ENCODE results near the gene RFK.

The RFK gene

DNA sequence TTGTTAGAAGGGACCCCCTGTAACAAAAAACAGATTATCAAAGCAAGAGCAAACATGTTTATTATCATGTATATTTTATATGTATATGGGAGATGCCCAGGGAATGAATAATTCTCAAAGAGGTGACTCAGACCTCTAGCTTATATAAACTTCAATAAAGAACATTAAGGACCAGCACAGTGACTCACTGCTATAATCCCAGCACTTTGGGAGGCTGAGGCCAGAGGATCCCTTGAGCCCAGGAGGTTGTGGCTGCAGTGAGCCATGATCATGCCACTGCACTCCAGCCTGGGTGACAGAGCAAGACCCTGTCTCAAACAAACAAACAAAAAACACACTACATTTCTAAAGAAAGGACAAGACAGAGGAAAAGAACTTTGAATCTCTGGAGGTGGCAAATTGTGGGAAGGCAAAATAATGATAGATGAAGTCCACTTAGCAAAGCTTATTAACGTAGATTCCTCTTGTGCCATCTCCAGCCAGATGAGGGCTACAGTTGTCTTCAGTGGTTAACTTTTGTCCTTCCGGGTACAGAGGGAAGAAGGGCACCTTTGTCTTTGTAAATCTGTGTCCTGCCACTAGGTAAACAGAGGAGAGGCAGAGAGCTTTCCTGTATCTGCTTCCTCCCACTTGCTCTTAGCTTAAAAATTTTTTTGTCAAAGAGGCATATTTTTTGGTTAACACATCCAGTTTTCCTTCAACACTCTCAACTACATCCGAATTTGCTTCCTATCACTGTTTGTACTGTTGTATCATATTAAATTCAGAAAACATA lies 7.5 kb upstream of the RFK start:
- Histone ChIP-seq H3K36me3 (ENCODE audit: control insufficient read depth, insufficient read depth, low read length) (no peaks in the 10 kb centered on the region), H3K27me3 (ENCODE audit: control insufficient read depth, insufficient read depth, low read length) (no peaks in the 10 kb centered on the region), H3K4me3 (ENCODE audit: low read length) (no peak overlapping the region), H3K9ac (ENCODE audit: low read length) (no peak overlapping the region), H3K27ac (ENCODE audit: low read depth, low read length) (no peak overlapping the region), H3K4me1 (ENCODE audit: control insufficient read depth, insufficient read depth, low read length) (no peaks in the 10 kb centered on the region)

DNA sequence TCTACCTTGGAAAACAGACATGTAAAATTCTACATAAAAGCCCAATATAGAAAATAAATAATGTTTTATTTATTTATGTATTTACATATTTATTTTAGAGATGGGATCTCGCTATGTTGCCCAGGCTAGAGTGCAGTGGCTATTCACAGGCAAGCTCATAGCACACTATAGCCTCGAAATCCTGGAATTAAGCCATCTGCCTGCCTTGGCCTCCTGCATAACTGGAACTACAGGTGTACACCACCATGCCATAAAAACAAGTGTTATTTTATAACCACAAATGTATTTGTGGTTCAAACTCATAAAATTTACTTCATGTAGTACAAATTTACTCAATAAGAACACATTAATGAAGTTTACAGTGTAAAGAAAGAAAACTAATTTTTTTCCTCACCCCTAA lies 7.0 kb upstream of the RFK start:
- H3K27ac ChIP-seq (ENCODE audit: low read depth, low read length): no peak overlapping the region
- H3K27me3 ChIP-seq (ENCODE audit: control insufficient read depth, insufficient read depth, low read length): no peaks in the 10 kb centered on the region
- no peak overlapping the region for H3K9ac ChIP-seq (ENCODE audit: low read length)
- H3K36me3 ChIP-seq (ENCODE audit: control insufficient read depth, insufficient read depth, low read length): no peaks in the 10 kb centered on the region
- H3K4me3 ChIP-seq (ENCODE audit: low read length): no peak overlapping the region
- no peaks in the 10 kb centered on the region for H3K4me1 ChIP-seq (ENCODE audit: control insufficient read depth, insufficient read depth, low read length)

DNA sequence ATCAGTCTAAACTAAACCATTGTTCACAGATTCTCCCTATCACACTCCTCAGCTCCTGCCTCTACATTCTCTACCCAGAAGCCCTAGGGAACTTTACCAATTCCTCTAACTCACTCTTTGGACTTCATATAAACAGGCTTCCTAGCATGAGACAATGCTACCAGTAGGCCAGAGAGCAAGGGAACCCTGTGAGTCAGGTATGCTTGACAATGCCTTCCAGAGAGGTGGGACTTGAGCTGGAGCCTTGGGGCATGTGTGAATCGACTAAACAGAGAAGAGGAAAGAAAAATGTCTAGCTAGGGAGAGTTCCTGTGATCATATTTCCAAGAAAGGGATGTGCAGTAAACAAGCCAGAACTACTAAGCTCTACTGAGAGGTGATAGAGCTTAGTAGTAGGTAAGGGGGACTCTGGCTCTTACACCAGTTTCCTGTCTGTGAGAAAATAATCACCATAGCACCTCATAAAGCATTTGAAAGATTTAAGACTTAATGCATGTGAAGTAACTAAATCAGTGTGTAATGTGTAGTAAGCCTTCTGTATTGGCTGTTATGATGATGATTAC lies 6.4 kb upstream of the RFK start:
- Histone ChIP-seq H3K27me3 (ENCODE audit: control insufficient read depth, insufficient read depth, low read length) (no peaks in the 10 kb centered on the region), H3K36me3 (ENCODE audit: control insufficient read depth, insufficient read depth, low read length) (no peaks in the 10 kb centered on the region), H3K4me3 (ENCODE audit: low read length) (no peak overlapping the region), H3K4me1 (ENCODE audit: control insufficient read depth, insufficient read depth, low read length) (no peaks in the 10 kb centered on the region), H3K27ac (ENCODE audit: low read depth, low read length) (no peak overlapping the region), H3K9ac (ENCODE audit: low read length) (no peak overlapping the region)

DNA sequence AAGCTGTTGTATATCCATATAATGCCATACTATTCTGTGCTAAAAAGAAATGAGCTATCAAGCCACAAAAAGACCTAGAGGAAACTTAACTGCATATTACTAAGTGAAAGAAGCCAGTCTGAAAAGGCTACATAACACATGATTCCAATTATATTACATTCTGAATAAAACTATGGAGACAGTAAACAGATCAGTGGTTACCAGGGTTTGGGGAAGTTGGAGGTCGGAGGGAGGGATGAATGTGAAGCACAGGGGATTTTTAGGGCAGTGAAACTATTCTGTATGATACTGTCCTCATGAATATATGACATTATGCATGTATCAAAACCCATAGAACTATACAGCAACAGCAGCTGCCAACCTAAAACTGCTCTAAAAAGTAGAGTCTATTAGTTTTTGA lies 5.6 kb upstream of the RFK start:
- no peak overlapping the region for H3K4me3 ChIP-seq (ENCODE audit: low read length)
- H3K9ac ChIP-seq (ENCODE audit: low read length): no peak overlapping the region
- H3K27me3 ChIP-seq (ENCODE audit: control insufficient read depth, insufficient read depth, low read length): no peaks in the 10 kb centered on the region
- no peak overlapping the region for H3K27ac ChIP-seq (ENCODE audit: low read depth, low read length)
- peaks cover 4% of the 10 kb centered on the region for H3K4me1 ChIP-seq (ENCODE audit: control insufficient read depth, insufficient read depth, low read length)
- no peaks in the 10 kb centered on the region for H3K36me3 ChIP-seq (ENCODE audit: control insufficient read depth, insufficient read depth, low read length)

DNA sequence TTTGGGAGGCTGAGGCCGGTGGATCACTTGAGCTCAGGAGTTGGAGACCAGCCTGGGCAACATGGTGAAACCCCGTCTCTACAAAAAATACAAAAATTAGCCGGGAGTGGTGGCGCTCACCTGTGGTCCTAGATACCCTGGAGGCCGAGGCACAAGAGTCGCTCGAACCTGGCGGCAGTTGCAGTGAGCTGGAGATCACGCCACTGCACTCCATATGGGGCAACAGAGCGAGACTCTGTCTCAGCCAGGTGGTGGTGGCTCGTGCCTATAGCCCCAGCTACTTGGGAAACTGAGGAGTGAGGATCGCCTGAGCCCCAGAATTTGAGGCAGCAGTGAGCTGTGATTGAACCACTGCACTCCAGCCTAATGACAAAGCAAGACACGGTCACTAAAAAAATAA lies 2.4 kb upstream of the RFK start:
- Histone ChIP-seq H3K4me1 (ENCODE audit: control insufficient read depth, insufficient read depth, low read length) (peaks cover 4% of the 10 kb centered on the region), H3K36me3 (ENCODE audit: control insufficient read depth, insufficient read depth, low read length) (no peaks in the 10 kb centered on the region), H3K9ac (ENCODE audit: low read length) (no peak overlapping the region), H3K4me3 (ENCODE audit: low read length) (no peak overlapping the region), H3K27me3 (ENCODE audit: control insufficient read depth, insufficient read depth, low read length) (no peaks in the 10 kb centered on the region), H3K27ac (ENCODE audit: low read depth, low read length) (no peak overlapping the region)

DNA sequence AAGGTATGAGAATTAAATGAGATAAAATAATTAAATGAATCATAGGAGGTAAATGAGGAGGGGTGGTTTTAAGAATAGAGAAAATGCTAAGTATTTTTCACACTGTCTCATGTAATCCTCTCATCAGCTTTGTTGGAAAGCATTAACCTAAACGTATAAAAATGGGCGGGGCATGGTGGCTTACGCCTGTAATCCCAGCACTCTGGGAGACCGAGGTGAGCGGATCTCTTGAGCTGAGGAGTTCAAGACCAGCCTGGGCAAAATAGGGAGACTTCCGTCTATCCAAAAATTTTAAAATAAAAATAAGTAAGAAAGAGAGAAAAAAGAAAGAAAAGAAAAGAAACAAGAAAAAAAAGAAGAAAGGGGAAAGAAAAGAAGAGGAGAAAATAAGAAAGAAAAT lies 1.9 kb upstream of the RFK start:
- Histone ChIP-seq H3K36me3 (ENCODE audit: control insufficient read depth, insufficient read depth, low read length) (no peaks in the 10 kb centered on the region), H3K27ac (ENCODE audit: low read depth, low read length) (no peak overlapping the region), H3K4me1 (ENCODE audit: control insufficient read depth, insufficient read depth, low read length) (peaks cover 4% of the 10 kb centered on the region), H3K9ac (ENCODE audit: low read length) (no peak overlapping the region), H3K27me3 (ENCODE audit: control insufficient read depth, insufficient read depth, low read length) (no peaks in the 10 kb centered on the region), H3K4me3 (ENCODE audit: low read length) (no peak overlapping the region)

DNA sequence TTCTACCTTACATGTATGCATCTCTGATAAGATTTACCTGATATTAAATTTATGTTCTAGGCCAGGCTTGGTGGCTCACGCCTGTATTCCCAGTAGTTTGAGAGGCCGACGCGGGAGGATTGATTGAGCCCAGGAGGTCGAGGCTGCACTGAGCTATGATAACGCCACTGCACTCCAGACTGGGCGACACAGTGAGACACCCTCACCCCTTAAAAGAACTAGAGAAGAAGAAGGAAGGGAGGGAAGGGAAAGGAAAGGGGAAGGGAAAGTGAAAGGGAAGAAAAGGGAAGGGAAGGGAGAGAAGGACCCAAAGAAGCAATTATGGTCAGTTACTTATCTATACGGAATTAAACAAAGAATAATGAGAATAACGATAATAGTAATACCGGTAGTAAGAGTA lies 1.2 kb upstream of the RFK start:
- no peaks in the 10 kb centered on the region for H3K27me3 ChIP-seq (ENCODE audit: control insufficient read depth, insufficient read depth, low read length)
- H3K27ac ChIP-seq (ENCODE audit: low read depth, low read length): peak overlapping the region; percentile 65
- H3K4me1 ChIP-seq (ENCODE audit: control insufficient read depth, insufficient read depth, low read length): peaks cover 4% of the 10 kb centered on the region
- no peaks in the 10 kb centered on the region for H3K36me3 ChIP-seq (ENCODE audit: control insufficient read depth, insufficient read depth, low read length)
- peak overlapping the region; percentile 24 for H3K9ac ChIP-seq (ENCODE audit: low read length)
- H3K4me3 ChIP-seq (ENCODE audit: low read length): peak overlapping the region; percentile 94

DNA sequence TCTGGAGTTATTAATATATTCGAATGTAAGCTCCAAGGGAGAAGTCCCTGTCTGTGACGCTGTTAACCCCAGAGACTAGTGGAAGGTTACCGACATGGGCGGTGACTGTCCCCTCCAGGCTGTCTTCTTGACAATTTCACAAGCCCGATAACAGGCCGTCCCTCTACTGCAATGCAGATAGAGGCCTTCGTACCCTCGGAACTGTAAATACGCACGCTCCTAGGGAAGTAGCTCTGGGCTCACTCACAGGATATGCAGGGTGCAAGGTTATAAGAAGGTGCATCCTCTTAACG lies 680 bp upstream of the RFK start:
- peak overlapping the region; percentile 94 for H3K4me3 ChIP-seq (ENCODE audit: low read length)
- H3K27me3 ChIP-seq (ENCODE audit: control insufficient read depth, insufficient read depth, low read length): no peaks in the 10 kb centered on the region
- peak overlapping the region; percentile 93 for H3K9ac ChIP-seq (ENCODE audit: low read length)
- H3K27ac ChIP-seq (ENCODE audit: low read depth, low read length): peak overlapping the region; percentile 93
- H3K36me3 ChIP-seq (ENCODE audit: control insufficient read depth, insufficient read depth, low read length): no peaks in the 10 kb centered on the region
- peaks cover 4% of the 10 kb centered on the region for H3K4me1 ChIP-seq (ENCODE audit: control insufficient read depth, insufficient read depth, low read length)

DNA sequence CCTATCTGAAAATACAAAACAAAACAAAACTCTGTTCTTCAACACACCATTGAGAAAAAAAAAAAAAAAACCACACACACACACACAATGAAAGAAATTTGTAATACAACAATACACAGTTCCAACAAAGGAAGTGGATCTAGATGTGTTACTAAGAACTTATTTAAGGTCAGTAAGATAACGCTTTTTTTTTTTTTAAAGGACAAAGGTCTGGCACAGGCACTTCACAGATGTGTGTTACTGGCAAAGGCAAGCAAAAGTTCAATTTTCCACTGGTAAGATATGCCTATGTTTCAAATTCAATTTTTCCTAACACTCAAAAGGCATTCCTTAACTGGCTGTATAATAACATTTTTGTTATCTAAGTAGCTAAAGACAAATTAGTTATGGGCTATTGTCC lies 3.6 kb downstream of the RFK start:
- Histone ChIP-seq H3K9ac (ENCODE audit: low read length) (no peak overlapping the region), H3K27me3 (ENCODE audit: control insufficient read depth, insufficient read depth, low read length) (no peaks in the 10 kb centered on the region), H3K4me3 (ENCODE audit: low read length) (no peak overlapping the region), H3K27ac (ENCODE audit: low read depth, low read length) (no peak overlapping the region), H3K36me3 (ENCODE audit: control insufficient read depth, insufficient read depth, low read length) (no peaks in the 10 kb centered on the region), H3K4me1 (ENCODE audit: control insufficient read depth, insufficient read depth, low read length) (peaks cover 4% of the 10 kb centered on the region)

DNA sequence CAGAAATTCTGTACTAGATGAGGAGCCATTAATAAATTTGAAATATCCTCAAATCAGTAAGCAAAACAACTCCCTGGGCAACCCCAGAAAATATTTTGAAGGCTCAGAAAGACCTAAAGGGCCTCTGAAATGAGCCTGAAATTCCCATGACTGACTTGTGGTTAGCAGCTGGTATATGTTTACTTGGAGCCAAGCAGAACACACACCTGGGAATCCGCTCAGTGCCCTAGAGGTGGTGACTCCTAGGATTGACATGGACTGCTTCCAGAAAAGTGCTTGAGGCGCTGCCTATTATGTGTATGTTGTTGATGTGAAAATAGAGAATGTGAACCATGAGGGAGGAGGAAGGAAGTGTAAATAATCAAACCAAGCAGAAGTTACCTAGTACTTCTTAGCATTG lies 14.7 kb downstream of the RFK start:
- Histone ChIP-seq H3K27ac (ENCODE audit: low read depth, low read length) (no peak overlapping the region), H3K9ac (ENCODE audit: low read length) (no peak overlapping the region), H3K4me3 (ENCODE audit: low read length) (no peak overlapping the region), H3K27me3 (ENCODE audit: control insufficient read depth, insufficient read depth, low read length) (no peaks in the 10 kb centered on the region), H3K4me1 (ENCODE audit: control insufficient read depth, insufficient read depth, low read length) (peaks cover 2% of the 10 kb centered on the region), H3K36me3 (ENCODE audit: control insufficient read depth, insufficient read depth, low read length) (no peaks in the 10 kb centered on the region)

DNA sequence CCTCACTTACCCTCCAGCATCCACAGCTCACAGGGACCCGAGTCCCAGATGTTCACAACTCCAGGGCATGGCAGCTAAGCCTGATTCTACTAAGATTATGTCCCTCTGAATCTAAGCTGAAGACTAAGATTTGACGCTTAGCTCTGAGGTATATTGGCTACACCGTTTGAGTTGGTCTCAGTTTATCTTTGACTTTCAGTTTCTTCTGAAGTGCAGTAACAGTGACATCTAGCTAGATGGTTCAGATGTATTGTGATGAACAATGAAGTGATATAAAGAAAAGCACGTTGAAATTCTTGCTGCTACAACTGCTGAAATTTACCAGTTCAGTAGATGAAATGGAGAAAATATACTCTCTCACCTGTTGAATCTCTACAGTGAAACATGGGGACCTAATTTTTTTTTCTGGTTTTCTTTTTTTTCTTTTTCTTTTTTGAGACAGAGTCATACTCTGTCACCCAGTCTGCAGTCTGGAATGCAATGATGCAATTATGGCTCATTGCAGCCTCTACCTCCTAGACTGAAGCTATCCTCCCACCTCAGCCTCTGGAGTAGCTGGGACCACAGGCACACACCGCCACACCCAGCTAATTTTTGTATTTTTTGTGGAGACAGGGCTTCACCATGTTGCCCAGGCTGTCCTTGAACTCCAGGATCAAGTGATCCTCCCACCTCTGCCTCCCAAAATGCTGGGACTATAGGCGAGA lies 15.7 kb downstream of the RFK start:
- Histone ChIP-seq H3K36me3 (ENCODE audit: control insufficient read depth, insufficient read depth, low read length) (no peaks in the 10 kb centered on the region), H3K4me1 (ENCODE audit: control insufficient read depth, insufficient read depth, low read length) (peaks cover 2% of the 10 kb centered on the region), H3K27me3 (ENCODE audit: control insufficient read depth, insufficient read depth, low read length) (no peaks in the 10 kb centered on the region), H3K4me3 (ENCODE audit: low read length) (no peak overlapping the region), H3K9ac (ENCODE audit: low read length) (no peak overlapping the region), H3K27ac (ENCODE audit: low read depth, low read length) (no peak overlapping the region)

DNA sequence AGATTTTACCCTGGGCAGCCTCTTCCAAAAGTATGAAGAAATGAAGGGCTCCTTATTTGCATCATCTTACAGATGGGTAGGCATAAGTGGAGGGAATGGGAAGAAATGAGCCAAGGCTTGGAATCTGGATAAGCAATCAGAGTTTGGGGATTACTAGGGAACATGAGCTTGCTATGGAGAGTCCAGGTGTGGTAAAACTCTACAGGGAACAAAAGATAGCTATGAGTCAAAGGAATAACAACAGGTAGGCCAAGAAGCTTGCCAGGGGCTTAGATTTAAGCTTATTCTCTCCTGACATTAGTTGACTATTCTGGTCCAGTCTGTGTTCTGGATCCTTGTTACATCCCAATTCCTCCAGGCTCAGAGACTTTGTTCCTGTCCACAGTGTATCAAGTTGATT lies 16.4 kb downstream of the RFK start:
- Histone ChIP-seq H3K36me3 (ENCODE audit: control insufficient read depth, insufficient read depth, low read length) (no peaks in the 10 kb centered on the region), H3K4me3 (ENCODE audit: low read length) (no peak overlapping the region), H3K4me1 (ENCODE audit: control insufficient read depth, insufficient read depth, low read length) (peaks cover 2% of the 10 kb centered on the region), H3K27me3 (ENCODE audit: control insufficient read depth, insufficient read depth, low read length) (no peaks in the 10 kb centered on the region), H3K27ac (ENCODE audit: low read depth, low read length) (no peak overlapping the region), H3K9ac (ENCODE audit: low read length) (no peak overlapping the region)
